Left hindlimb (tissue), 1 donor: Measurements from ENCODE around the gene GALE.
"Not testable (repeated sequence)": the region's sequence is repeated elsewhere in the genome, so short reads cannot be mapped to it uniquely, and the experiment has no call there.

Experiments used
- DNase-seq: peaks from one replicate; pipeline ENCODE4 v3.0.0-alpha.2; 2018

GALE gene

DNA sequence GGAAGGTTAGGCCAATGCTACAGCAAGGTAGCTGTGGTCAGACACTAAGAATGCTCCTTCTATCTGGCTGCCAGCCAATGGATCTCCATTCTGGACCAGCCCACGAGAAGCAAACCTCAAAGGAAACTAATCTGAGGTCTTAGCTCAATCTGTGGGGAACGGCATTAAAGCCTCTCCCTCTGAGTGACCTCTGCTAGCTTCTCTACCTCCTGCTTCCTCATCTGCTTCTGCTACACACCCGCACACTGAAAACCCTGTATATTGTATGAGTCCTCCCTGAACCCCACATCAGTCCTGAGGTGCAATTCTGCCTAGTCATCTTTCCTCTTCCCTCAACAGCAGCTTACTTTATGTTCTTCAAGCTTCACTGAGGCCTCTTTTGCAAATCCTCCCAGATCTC is 6.9 kb upstream of the GALE start:
- DNase-seq: no peak

DNA sequence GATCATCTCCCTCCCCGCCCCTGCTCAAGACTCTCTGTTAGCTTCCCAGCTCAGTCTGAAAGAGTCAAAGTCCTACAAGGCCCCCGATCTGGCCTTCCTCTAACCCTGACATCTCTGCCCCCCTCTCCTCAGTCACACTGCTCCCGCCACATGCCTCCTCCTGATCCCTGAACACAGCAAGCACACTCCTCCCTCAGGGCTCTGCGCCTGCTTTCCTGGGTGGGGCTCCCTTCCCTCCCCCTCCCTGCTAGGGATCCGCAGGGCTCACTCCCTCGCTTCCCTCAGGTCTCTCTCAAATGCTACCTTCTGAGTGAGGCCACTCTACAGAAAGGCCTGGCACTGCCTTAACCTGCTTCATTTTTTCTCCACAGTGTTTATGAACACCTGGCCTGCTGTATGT is 5.7 kb upstream of the GALE start:
- no peak for DNase-seq

- no peak for DNase-seq
Observed at GRCh38 chr1:23805025-23805424, 4.5 kb upstream of the GALE start.

GRCh38 chr1:23804183-23804835 is 3.8 kb upstream of the GALE start:
- DNase-seq: no peak

- DNase-seq: no peak
Observed at GRCh38 chr1:23803674-23804073, 3.1 kb upstream of the GALE start.

DNA sequence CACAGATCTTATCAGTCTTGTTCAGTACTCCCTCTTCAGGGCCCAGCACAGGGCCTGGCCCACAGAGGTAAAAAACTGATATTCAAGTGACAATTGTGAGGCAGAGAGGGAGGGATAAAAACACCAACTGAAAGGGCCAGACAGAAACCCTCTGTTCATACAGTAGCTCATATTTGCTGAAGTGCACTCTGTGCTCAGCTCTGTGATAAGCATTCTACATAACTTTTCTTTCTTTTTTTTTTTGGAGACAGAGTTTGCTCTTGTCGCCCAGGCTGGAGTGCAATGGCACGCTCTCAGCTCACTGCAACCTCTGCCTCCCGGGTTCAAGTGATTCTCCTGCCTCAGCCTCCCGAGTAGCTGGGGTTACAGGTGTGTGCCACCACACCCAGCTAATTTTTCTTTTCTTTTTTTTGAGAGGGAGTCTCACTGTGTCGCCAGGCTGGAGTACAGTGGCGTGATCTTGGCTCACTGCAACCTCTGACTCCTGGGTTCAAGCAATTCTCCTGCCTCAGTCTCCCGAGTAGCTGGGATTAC is 2.3 kb upstream of the GALE start:
- DNase-seq: not testable (repeated sequence)

GRCh38 chr1:23801876-23802275 is 1.3 kb upstream of the GALE start:
- DNase-seq: no peak

- no peak for DNase-seq
Observed at GRCh38 chr1:23801338-23801748, 789 bp upstream of the GALE start.

DNA sequence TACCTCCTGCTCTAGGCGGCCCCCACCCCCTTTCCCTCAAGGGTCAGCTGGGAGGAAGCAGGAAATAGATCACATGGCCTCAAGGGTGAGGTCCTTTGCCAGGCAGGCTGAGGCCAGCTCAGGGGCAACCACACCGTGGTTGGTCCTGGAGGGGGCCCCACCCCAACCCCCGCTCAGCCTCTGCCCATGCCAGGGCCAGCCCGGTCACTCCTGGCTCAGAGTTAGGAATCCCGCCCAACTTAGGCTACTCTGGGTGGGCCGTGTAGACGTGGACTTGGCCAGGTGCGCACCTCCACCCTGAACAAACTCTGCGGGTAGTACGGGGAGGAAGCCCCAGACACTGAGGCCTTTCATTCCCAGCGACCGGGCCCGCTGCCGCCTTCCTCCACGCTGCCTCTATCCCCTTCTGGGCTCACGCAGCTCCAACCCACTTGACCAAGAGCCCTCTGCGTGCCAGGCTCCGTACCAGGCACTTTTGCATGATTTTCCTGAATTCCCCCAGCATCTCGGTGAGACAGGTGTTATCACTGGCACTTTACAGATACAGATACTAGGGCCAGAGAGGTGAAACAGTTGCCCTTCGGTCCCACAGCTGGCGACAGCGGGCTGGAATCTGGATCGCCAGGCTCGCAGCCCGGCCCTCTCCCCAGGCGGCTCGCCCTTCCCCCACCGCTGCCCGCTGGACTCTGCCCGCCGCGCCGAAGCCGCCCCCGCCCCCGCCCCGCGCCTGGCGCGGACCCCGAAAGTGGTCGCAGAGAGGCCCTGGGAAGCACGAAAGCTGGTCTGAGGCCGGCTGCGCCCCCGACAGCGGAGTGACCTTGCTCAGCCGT is 769 bp downstream of the GALE start:
- DNase-seq: peak; percentile 81

DNA sequence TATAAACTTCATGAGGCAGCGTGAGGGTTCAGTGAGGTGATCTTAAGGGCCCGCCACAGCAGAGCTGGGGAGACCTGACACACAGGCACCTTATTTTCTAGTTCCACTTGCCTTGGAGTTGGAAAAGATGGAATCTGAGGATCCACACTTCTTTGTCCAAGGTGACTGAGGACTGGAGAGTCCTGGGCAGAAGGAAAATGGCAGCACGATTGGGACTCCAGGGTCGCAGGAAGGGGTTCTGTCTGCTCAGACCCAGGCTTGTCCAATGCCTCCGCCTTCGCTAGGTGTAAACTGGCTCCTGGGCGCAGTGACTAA is 1.3 kb downstream of the GALE start:
- no peak for DNase-seq

DNA sequence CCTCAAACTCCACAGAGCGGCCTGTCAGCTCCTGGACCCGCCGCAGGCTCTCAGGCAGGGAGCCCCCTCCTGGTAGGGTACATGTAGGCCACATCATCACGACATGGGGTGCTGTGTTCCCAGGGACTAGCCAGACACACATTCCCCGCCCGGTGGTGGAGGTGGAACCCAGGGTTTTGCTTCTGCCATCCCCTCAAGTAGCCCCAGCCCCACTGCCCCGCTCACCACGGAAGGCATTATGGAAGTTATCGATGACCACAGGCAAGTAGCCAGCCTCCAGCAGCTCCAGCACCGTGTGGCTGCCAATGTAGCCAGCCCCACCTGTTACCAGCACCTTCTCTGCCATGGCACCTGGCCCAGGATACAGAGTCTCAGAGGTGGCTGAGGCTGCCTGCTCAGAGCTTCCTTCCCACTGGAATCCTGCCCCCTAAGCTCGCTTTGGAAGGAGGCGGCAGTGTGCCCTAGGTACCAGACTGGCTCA is 1.9 kb downstream of the GALE start:
- DNase-seq: no peak

GRCh38 chr1:23797478-23798448 is 2.8 kb downstream of the GALE start:
- DNase-seq: no peak

GRCh38 chr1:23796466-23797271 is 3.9 kb downstream of the GALE start:
- no peak for DNase-seq

- DNase-seq: no peak
Observed at GRCh38 chr1:23795676-23796465, 4.7 kb downstream of the GALE start.

GRCh38 chr1:23794732-23795182 is 5.8 kb downstream of the GALE start:
- not testable (repeated sequence) for DNase-seq

DNA sequence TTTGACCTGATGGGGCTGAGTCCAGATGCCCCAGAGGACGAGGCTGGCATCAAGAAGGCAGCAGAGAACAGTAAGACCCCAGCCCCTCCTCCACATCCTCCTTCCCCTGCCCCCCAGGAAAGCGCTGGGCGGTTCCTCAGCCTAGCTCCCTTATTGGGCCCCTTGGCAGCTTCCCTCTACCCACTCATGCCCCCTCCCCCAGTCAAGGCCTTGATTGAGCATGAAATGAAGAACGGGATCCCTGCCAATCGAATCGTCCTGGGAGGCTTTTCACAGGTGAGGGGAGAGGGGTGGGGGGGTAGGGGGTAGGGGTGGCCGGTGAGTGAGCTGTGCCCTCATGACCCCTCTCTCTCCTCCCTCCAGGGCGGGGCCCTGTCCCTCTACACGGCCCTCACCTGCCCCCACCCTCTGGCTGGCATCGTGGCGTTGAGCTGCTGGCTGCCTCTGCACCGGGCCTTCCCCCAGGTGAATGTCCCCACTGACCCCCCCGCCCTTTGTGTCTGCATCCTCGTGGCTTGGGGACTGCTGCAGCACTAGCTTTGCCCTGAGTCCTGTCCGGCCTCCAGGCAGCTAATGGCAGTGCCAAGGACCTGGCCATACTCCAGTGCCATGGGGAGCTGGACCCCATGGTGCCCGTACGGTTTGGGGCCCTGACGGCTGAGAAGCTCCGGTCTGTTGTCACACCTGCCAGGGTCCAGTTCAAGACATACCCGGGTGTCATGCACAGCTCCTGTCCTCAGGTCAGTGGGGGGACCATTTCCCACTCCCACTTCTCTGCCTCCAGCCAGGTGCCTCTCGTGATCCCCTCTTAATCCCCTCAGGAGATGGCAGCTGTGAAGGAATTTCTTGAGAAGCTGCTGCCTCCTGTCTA is 6.5 kb downstream of the GALE start:
- no peak for DNase-seq

DNA sequence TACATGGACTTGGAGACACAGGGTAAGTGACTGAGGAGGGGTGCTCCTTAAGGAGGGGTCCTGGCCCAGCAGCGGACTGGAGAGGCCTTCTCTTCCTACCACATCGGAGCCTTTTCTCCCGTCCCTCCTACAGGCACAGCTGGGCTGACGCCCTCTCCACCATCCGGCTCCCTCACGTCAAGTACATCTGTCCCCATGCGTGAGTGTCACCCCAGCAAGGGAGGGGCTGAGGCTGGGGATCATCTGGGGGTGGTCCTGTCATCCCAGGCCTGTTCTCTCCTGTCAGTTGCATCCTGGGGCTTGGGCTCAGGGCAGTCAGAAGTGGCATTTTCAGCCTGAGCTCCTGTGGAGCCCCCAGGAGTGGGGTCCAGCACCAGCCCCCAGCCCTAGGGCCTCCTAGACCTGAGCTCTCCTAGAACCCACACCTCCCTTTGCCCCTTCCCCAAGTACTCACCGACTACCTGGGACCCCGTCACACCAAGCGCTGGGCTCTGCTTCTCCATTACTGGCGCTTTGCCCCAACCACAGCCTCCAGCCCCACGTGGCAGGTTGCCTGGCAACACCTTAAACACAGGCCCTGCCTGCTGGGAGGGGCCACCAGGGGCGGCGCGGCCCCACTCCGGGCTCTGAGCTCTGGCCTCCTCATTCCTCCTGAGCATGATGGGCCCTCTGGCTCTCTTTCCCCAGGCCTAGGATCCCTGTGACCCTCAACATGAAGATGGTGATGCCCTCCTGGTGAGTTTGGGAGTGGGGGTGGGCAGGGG is 7.4 kb downstream of the GALE start:
- peak; percentile 68 for DNase-seq

DNA sequence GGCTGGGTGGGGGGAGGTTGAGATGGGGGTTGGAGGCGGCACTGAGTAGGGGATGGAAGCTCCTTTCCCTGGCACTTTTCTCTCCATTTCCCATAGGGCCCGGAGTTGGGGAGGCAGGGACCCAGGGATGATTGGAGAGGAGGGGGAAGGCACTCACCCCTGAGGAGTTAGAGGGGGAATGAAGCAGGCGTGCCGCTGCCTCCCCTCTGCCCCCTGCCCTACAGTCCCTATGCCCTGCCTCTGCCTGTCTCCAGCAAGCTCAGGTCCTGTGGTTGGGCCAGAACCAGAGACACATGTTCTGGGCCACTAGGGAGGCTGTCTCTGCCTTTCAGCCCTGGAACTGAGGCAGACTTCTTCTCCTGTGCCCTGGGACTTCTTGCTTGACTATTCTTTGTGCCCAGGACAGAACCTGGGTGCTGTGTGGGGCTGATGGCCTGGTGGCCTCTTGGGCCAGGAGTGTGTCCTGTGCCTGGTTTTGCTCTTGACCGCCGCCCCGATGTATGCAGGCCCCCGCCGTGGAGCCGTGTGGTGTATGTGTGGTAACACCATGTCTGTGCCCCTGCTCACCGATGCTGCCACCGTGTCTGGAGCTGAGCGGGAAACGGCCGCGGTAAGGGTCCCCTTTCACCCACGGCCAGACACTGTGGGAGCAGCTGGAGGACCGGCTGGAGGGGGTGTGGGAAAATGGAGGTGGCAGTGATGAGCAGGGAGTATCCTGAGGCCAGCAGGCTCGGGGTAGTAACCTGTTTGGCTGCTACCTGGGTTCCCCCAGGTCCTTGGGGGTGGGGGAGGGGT is 8.2 kb downstream of the GALE start:
- no peak for DNase-seq
